NCI-H187 treated with DMSO at 0.1 percent for 48 hours (cell line): ENCODE results near the gene DNLZ.
"Not testable (repeated sequence)": the region's sequence is repeated elsewhere in the genome, so short reads cannot be mapped to it uniquely, and the experiment has no call there.

Experiments
- DNase-seq: peaks from one replicate; lab custom pipeline; 2025; lab: John Stamatoyannopoulos, UW

The DNLZ gene

GRCh38 chr9:136331030-136331429 lies 32.5 kb downstream of the DNLZ start:
- DNase-seq: no peak

GRCh38 chr9:136330406-136330990 lies 33.0 kb downstream of the DNLZ start:
- no peak for DNase-seq

- no peak for DNase-seq
These were observed 33.7 kb downstream of the DNLZ start for GRCh38 chr9:136329636-136330405.

GRCh38 chr9:136329211-136329627 lies 34.3 kb downstream of the DNLZ start:
- DNase-seq: no peak

GRCh38 chr9:136328622-136329041 lies 34.9 kb downstream of the DNLZ start:
- DNase-seq: no peak

GRCh38 chr9:136328011-136328621 lies 35.4 kb downstream of the DNLZ start:
- no peak for DNase-seq

- no peak for DNase-seq
These were observed 36.1 kb downstream of the DNLZ start, which contains the start of gene GPSM1 for GRCh38 chr9:136327304-136327974. Gene GPSM1 (plus strand): TSS chr9:136327539. CDS start chr9:136327696, 157 bp downstream.

- DNase-seq: no peak
These were observed 36.7 kb downstream of the DNLZ start for GRCh38 chr9:136326761-136327303.

- DNase-seq: no peak
These were observed 37.3 kb downstream of the DNLZ start for GRCh38 chr9:136326061-136326760.

GRCh38 chr9:136325358-136325757 lies 38.2 kb downstream of the DNLZ start:
- no peak for DNase-seq

GRCh38 chr9:136324501-136325300 lies 38.8 kb downstream of the DNLZ start:
- no peak for DNase-seq

- no peak for DNase-seq
These were observed 40.2 kb downstream of the DNLZ start for GRCh38 chr9:136323371-136323789.

- DNase-seq: no peak
These were observed 40.7 kb downstream of the DNLZ start for GRCh38 chr9:136322756-136323330.

GRCh38 chr9:136321561-136321960 lies 42.0 kb downstream of the DNLZ start:
- no peak for DNase-seq

GRCh38 chr9:136320972-136321371 lies 42.6 kb downstream of the DNLZ start:
- DNase-seq: not testable (repeated sequence)

- DNase-seq: not testable (repeated sequence)
These were observed 43.6 kb downstream of the DNLZ start for GRCh38 chr9:136319955-136320354.

- DNase-seq: not testable (repeated sequence)
These were observed 44.3 kb downstream of the DNLZ start for GRCh38 chr9:136319244-136319643.

- no peak for DNase-seq
These were observed 44.7 kb downstream of the DNLZ start for GRCh38 chr9:136318776-136319241.

GRCh38 chr9:136318111-136318775 lies 45.3 kb downstream of the DNLZ start:
- no peak for DNase-seq

GRCh38 chr9:136317695-136318094 lies 45.8 kb downstream of the DNLZ start:
- no peak for DNase-seq
